HG03060 (cell line): ENCODE results near the gene ANKAR.
"Not testable (repeated sequence)": the region's sequence is repeated elsewhere in the genome, so short reads cannot be mapped to it uniquely, and the experiment has no call there.

Experiments
- ATAC-seq: cut with Tn5 transposase; IDR thresholded peaks from one replicate; pipeline ENCODE4 v1.9.1; 2021; ENCODE audit warnings: low read depth, moderate number of reproducible peaks; ENCODE audit not compliant: unreplicated experiment

Gene ANKAR

DNA sequence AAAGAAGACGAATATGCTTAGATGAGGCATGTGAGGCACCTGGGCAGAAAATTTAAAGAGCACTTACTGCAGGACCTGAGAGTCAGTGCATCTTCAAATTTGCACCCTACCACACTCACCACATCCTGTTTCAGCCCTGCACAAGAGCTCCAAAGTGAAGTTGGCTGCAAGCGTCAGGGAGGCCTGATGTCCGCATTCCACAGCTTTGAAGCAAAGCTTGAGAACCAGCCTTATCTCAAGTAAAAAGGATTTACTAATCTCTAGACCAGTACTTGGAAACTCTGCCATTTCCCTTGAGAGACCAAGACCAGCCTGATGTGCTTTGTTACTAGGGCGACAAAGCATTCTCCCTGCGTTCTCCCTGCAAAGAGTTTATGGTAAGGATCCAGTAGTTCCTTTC is 16.6 kb upstream of the ANKAR start:
- ATAC-seq, result peak; percentile 30

DNA sequence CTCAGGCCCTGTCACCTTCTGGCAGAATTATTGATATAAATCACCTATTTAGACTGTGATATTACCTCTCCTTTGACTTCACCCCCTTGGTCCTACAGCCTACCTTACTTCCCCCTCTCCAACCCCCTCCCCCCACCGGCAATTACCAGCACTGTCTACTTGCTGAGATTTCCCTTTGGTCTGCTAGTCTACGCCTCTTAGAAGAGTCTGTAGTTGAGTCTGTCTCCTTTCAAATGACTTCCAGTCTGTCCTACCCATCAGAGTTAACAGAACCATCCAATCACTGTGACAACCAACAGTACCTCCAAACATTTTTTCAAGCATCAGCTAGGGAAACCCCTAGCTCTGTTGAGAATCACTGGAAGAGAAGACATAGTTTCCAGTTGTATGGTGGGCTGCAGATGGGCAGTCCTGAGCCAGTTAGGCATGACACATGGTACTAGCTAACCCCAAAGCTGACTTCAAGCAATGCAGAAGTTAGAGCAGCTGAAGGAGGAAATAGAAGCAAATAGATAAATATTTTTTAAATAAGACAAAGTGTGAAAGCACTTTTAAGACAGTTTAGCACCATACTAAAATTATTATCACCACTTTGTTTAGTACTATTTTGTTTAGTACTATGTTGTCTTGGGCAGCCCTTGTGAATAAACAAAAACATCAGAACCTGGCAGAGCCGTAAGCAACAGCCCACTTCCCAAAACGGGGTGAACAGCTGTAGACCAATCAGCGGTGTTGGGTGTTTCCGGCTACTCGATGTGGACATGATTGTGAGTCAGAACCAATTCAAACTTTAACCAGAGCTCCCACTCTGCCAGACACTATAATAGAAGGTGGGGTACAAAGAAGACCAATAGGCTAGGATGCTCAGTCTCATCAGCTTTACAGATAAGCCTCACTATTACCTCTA is 15.9 kb upstream of the ANKAR start:
- ATAC-seq, result no peak

DNA sequence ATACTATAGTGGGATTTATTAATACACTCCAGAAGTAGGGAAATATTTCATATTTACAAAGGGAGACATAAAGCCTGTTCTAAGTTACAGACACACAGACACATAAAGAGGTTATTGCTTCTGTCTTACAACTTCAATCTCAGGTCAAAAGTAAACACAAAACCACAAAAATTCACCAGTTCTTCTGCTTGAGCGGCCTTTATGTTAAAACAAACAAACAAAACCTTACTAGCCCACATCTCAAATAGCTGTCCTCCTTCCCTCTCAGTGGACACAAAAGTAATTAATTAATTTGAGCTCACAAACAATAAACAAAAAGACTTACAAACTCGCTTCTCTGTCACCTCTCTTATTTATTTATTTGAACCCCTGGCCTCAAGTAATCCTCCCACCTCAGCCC is 14.7 kb upstream of the ANKAR start:
- ATAC-seq, result no peak

DNA sequence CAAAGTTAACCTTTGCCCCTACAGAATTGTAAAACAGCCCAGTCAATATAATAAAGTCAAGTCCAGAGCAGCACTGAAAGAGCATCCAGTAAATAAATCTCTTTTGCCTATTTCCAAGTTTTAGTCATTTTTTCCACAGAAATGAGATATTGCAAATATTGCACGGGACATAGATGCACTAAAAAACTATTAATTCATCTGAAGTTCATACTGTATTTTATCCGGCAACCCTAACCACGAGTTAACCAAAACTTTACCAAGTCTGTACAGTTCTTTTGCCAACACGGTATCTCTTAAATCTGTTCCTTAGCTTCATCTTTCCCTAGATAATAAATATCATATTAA is 13.7 kb upstream of the ANKAR start:
- no peak for ATAC-seq

DNA sequence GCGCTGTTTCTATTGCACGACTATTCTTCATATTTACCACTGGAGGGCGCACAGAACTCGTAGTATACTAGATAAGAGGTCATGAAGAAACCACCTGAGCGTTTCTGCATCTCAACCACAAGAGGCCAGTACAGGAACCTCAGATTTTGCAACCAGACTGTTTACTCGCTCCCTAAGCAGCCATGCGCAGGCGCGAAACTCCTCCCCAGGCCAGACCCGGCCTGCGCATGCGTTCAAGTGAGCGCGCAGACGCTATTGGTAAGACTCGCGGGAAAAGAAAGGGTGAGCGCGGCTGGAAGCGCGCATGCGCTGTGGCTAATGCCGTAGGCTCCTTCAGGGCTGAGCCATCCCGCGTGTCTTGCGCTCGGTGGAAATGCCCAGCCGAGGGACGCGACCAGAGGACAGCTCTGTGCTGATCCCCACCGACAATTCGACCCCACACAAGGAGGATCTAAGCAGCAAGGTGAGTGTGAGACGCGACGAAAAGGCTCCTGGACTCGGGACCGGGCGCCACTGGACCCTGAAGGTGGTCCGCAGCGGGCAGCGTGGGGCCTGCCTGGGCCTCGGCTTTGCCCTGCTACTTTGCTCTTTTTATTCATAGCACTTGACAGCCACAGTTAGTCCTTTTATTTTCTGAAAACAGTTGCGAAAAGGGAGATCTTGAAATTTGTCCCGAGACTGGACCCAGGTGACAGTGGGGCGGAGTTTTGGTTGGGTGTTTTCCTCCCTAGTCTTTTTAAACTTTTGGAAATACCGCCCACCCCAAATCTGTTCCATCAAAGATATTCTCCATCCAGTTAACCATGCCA is 13.1 kb upstream of the ANKAR start, which contains the start of gene ASNSD1:
ASNSD1 (plus strand) TSS at position 312 of the 809 bp plus-strand sequence. CDS start 4,674 bp downstream, outside the sequence.
- ATAC-seq, result peak; percentile 95

DNA sequence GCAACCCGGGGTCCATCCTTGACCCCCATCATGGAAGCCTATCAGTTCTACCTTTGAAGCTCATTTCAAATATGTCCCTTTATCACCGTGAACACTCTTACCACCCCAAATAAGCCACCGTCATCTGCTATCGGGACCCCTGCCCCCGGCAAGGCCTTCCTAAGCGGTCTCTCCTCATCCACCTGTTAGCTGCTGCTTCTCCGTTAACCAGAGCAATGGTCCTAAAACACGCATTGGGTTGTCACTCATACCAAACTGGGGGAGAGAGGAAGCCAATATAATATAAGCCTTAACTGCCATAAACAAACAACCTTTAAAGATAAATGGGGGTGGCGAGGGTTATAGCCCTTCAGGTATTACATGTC is 12.5 kb upstream of the ANKAR start:
- no peak for ATAC-seq

DNA sequence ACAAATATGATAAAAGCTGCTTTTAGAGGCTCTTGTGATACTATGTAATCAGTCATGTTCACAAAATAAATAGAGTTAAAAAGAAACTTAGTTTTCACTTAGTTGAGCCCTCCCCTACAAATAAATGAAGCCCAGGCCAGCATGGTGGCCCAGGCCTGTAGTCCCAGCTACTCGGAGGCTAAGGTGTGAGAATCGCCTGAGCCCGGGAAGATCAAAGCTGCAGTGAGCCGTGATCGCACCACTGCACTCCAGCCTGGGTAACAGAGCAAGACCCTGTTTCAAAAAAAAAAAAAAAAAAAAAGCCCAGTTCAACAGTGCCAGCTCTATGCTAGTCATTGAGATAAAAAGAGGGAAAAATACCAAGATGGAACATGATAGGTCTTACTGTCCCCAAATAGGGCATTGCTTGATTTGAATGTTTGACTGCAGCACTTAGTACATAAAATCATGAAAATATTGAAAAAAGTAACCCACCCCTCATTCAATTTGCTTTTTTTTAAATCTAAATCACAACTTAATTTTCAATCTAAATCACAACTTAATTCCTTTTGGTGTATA is 11.7 kb upstream of the ANKAR start:
- ATAC-seq, result no peak

DNA sequence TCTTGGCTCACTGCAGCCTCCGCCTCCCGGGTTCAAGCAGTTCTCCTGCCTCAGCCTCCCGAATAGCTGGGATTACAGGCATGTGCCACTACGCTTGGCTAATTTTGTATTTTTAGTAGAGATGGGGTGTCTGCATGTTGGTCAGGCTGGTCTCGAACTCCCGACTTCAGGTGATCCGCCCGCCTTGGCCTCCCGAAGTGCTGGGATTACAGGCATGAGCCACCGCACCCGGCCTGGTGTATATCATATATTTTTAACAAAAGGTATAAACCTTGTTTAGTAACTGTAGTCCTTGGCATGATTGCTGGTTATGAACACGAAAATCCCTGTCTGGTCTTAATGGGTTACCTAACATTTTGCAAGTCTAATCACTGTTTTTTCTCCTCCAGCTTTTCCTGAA is 11.2 kb upstream of the ANKAR start:
- ATAC-seq, result not testable (repeated sequence)

DNA sequence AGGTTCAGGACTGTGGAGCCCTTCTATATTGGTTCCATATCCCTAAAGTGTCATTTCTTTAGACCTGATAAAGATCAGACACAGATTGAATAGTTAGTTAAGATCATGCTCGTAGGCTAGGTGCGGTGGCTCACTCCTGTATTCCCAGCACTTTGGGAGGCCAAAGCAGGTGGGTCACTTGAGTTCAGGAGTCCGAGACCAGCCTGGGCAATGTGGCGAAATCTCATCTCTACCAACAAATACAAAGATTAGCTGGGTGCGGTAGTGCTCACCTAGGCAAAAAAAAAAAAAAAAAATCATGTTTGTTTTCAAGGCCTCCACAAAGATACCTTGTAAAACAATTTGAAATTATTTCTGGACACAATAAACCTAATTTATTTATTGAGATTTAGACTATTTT is 4.6 kb upstream of the ANKAR start:
- no peak for ATAC-seq

DNA sequence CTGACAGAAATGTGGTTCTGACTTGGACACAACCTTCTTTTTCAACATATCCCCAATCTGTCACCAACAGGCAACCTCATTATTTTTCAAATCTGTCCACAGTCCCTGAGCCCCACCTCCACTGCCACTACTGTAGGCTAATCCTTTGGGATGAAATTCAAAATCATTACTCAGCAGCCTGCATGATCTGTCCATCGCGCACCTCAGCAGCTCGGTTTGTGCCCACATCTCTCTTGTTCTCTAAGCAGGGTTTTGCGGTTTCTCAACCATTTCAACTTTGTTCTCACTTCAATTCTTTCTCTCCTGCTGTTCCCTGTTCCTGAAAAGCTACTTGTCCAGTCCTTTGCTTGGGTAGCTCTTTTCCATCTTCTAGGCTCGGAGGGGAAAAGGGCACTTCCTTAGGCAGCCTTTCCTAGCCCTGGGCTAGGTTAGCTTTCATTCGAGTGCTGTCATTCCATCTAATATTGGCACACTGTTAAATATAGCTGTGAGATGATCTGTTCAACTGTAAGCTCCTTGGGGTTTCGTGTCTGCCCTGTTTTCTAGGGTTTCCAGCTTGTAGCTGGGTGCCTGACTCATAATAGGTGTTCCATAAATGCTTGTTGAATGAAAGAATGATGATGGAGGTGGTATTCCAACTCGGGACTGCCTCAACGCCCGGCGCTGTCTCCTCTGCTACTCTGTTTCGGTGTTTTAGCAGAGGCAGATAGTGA is 653 bp upstream of the ANKAR start:
- no peak for ATAC-seq

DNA sequence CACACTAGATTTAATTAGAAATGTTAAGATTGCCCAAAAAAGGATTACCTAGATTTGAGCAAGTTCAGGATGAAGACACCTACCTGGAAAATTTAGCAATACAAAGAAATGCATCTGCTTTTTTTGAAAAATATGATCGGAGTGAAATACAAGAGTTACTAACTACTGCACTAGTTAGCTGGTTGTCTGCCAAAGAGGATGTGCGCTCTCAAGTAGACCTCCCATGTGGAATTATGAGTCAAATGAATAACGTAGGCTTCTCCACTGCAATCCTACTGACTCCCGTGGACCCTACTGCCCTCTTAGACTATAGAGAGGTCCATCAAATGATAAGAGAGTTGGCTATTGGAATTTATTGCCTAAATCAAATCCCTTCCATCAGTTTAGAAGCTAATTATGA is 2.0 kb downstream of the ANKAR start:
- ATAC-seq, result no peak

DNA sequence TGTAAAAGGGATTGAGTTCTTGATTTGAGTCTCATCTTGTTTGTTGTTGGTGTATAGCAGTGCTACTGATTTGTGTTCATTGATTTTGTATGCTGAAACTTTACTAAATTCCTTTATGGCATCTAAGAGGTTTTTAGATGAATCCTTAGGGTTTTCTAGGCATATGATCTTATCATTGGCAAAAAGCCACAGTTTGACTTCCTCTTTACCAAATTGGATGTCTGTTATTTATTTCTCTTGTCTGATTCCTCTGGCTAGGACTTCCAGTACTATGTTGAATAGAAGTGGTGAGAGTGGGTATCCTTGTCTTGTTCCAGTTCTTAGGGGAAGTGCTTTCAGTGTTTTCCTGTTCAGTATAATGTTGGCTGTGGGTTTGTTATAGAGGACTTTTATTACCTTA is 4.8 kb downstream of the ANKAR start:
- no peak for ATAC-seq

DNA sequence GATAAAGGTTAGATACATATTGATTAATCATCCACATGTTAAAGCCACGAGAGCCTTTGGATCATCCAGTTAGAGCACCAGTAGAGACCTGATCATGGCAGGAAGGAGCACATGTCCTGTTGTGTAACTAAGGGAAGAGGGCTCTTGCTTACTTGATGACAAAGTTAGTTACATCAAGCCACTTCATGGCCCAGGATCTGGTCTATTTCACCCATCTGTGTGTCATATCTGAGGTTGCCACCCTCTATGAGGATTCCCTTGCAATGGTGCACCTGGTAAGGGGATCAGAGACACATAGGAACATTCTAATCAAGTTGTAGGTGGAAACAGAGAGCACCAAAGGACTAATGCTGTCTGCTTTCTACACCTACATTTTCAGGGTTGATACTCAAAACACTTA is 6.7 kb downstream of the ANKAR start:
- no peak for ATAC-seq

DNA sequence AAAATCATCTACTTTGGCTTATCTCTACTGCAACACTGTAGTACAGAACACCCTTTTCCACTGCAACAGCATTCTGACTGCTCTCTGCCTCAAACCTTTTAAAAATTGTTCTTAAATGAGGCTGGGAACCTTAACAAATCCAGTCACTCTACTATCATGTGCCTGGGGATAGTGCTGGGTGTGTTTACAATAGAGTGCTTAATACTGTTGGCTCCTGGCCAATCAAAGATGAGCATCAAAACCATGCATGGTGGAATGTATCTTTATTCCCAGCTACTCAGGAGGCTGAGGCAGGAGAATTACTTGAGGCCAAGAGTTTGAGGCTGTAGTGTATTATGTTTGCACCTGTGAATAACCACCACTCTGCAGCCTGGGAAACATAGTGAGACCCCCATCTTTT is 7.4 kb downstream of the ANKAR start:
- ATAC-seq, result no peak

DNA sequence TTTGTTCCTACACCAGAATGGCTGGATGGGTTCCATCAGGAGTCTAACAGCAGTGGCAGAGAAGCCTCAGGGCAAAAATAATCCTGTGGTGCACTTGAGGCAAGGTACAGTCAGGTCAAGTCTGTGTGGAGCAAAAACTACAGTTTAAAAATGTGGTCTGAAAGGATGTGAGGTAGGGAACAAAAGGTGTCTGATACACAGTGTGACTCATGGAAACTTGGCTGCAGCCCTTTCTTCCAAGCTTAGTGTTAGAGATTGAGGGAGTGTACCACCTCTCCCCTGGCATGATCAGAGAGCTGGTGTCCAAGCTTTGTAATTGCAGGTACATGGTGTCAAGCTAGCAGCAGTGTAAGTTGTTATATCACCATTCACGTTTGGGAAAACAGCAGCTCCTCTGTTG is 8.9 kb downstream of the ANKAR start:
- ATAC-seq, result no peak

DNA sequence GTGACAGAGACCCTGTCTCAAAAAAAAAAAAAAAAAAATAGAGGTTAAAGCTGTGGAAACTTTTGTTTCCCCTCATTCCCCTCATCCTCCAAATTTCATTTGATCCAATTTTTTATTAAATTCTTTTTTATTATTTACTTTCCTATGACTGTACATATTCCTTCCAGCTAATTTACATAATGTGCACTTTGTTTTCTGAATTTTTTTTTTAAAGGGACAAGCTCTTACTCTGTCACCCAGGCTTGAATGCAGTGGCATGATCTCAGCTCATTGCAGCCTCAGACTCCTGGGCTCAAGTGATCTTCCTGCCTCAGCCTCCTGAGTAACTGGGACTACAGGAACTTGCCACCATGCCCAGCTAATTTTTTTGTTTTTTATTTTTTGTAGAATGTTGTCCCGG is 10.3 kb downstream of the ANKAR start:
- no peak for ATAC-seq

DNA sequence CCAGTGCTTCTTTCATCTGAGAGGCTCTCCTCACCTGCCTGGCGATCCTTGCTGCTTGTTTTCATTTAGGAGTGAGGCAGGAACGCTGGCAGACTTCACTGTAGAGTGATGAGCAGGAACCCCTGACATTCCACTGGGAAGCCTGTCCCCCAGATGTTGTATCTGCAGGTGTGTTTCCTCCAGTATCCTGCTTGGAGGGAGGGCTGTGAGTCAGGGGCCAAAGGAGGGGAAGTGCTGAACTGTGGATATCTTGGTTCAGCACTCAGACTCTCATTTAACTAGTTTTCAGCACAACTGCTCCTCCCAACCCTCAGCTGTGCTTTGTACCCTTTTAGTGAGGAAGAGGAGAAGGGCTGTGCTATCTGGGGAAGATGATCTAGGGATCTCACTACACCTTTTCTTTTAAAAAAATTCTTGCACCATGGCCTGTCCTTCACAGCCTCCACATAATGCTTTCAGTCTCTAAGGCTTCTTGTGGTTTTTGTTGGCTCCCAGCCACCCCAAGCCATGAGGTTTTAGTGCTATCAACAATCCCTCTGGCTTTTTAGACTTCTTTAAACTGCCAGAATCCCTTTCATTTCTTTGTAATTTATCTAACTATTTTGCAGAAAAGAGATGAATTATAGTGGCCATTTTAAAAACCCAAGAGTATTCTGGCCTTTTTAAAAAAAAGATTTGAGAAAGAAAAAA is 11.2 kb downstream of the ANKAR start:
- ATAC-seq, result peak; percentile 48

DNA sequence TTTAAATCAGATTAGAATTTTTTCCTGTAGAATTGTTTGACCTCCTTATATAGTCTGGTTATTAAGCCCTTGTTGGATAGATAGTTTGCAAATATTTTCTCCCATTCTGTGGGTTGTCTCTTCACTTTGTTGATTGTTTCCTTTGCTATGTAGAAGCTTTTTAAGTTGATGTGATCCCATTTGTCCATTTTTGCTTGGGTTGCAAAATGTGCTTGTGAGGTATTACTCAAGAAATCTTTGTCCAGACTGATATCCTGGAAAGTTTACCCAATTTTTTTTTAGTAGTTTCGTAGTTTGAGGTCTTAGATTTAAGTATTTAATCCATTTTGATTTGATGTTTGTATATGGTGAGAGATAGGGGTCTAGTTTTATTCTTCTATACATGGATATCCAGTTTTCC is 13.3 kb downstream of the ANKAR start:
- not testable (repeated sequence) for ATAC-seq

DNA sequence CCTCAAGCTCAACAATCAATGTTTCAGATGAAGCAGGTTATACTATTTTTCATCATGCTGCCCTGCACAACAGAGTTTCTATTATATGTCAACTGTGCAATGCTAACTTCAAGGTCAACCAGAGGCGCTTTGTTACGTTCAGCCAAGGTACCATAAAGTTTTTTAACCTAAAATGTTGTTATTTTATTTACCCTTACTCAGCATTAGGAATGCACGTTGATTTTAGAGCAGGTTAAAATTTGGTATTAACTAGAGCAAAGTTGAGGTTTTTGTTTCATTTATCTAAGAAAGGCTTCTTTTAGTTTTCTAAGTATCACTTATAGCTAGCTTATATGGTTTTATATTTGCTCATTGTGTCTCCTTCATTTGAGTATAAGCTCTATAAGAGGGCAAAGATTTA is 21.8 kb downstream of the ANKAR start:
- ATAC-seq, result no peak
